Measurements from ENCODE around the gene CRIM1. TPM values are rescaled to one million over a fixed set of nuclear protein-coding genes. Genes with fewer than 3 reads are reported as not detected.

CRIM1 gene
- total and polyA plus RNA-seq, 2 of the 8 experiments (the other 6 are each of a cell fraction or from before 2014, with no cell fraction given), result 9.4 to 28.4 TPM

DNA sequence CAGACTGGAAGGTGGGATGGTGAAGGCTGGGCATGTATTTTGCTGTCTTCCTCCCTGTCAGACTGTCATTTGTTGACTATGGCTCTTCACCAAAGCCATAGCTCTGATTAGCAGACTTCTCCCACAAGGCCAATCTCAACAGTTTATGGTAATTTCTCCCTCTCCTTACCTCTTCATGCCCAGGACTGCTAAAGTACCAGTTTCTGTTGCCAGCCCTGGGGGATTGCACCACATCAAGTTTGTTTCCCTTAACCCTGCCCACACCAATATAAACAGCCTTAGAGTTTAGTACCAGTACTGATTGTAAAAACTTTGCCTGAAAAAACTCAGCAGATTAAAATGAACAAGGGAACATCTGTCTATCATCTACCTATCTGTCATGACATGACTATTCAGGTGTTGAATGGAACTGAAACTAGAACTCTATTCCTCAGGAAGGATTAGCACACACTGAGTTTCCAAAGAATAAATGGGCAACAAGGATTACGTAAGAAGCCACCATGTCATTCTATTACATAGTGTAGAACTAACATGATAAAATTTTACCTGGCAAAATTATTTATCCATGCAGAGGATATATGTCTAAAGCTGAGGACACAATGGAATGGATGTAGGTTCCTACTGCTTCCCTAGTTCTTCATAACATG lies 228.7 kb downstream of the CRIM1 start:
- Histone ChIP-seq H3K79me1 (ENCODE audit: low read depth, low read length) (no peaks in the 10 kb centered on the region; the same call in 1 of the 2 replicates), H4K91ac (replicated peaks; ENCODE audit: insufficient read length, low read length) (no peak overlapping the region), H3K56ac (replicated peaks; ENCODE audit: insufficient read length, low read depth, low read length) (no peak overlapping the region), H3K4me2 (ENCODE audit: insufficient read depth in 1 of 2, low read depth in 2 of 2, low read length in 2 of 2) (no peak overlapping the region), H3K9me3 (ENCODE audit: insufficient read depth in 2 of 2, low read depth in 1 of 2, low read length in 1 of 2) (no peaks in the 10 kb centered on the region), H4K5ac (ENCODE audit: insufficient read length, low read depth, low read length) (no peak overlapping the region), H3K27me3 (replicated peaks in 1 of 4; ENCODE audit: control insufficient read depth in 3 of 4, extremely low read depth in 1 of 4, insufficient read depth in 3 of 4, low read length in 3 of 4) (no peaks in the 10 kb centered on the region), H3K4me3 (ENCODE audit: extremely low read depth in 1 of 4, insufficient read depth in 2 of 4, low read depth in 3 of 4, low read length in 4 of 4) (no peak overlapping the region), H2BK12ac (ENCODE audit: low read depth, low read length) (no peak overlapping the region), H3K23me2 (ENCODE audit: low read depth, low read length) (no peaks in the 10 kb centered on the region), H3K9ac (replicated peaks in 1 of 4; ENCODE audit: extremely low read depth in 1 of 4, low read depth in 3 of 4, low read length in 3 of 4) (no peak overlapping the region), H3K14ac (ENCODE audit: insufficient read length) (no peak overlapping the region), H3K4ac (replicated peaks; ENCODE audit: insufficient read length, low read depth, low read length) (no peak overlapping the region), H2BK120ac (replicated peaks; ENCODE audit: low read depth, low read length) (no peak overlapping the region), H4K20me1 (replicated peaks in 1 of 2; ENCODE audit: control insufficient read depth in 1 of 2, insufficient read depth in 2 of 2, low read length in 2 of 2) (peaks cover 0 to 2% of the 10 kb centered on the region in 2 experiments), H3K27ac (ENCODE audit: low read depth, low read length) (no peak overlapping the region), H3K36me3 (ENCODE audit: control insufficient read depth in 2 of 4, insufficient read depth in 4 of 4, low read length in 3 of 4) (peaks cover 0 to 14% (median 2%) of the 10 kb centered on the region in 4 experiments; a peak in 4 of 8 replicates), H2BK20ac (ENCODE audit: low read length) (no peak overlapping the region), H2BK5ac (ENCODE audit: low read depth, low read length) (no peak overlapping the region), H2AK5ac (ENCODE audit: low read depth, low read length) (no peak overlapping the region), H2AFZ (ENCODE audit: low read length) (no peak overlapping the region), H3K79me2 (ENCODE audit: control insufficient read depth in 1 of 2, insufficient read depth in 2 of 2, low read length in 2 of 2) (no peaks in the 10 kb centered on the region), H2BK15ac (ENCODE audit: low read length) (no peak overlapping the region), H4K8ac (ENCODE audit: extremely low read depth, insufficient read depth, low read length) (no peak overlapping the region), H3K4me1 (replicated peaks in 1 of 4; ENCODE audit: control insufficient read depth in 3 of 4, insufficient read depth in 4 of 4, low read length in 3 of 4) (no peaks in the 10 kb centered on the region), H3K18ac (ENCODE audit: extremely low read depth, low read length) (no peak overlapping the region), H3K23ac (ENCODE audit: insufficient read length) (no peak overlapping the region)
- CTCF ChIA-PET (ENCODE audit: partially characterized antibody), result interaction anchor here (1.4 to 1.7 kb wide), 3 partner anchors 40 to 80 kb away, joined by 3 to 4 read pairs (median 3); no protein-coding TSS in a partner anchor
- TF ChIP-seq KDM4A (IDR thresholded peaks at IDR 0.05; ENCODE audit: low read depth, low read length, severe bottlenecking) (no peak), ATF3 (IDR thresholded peaks at IDR 0.05; ENCODE audit: insufficient read depth, low read depth, low read length) (no peak), MAFK (IDR thresholded peaks at IDR 0.05; ENCODE audit: low read depth, low read length) (no peak), MAX (IDR thresholded peaks at IDR 0.05) (no peak), SAP30 (IDR thresholded peaks at IDR 0.05; ENCODE audit: insufficient read depth, insufficient replicate concordance, low read length) (no peak), KDM5A (IDR thresholded peaks at IDR 0.05; ENCODE audit: low read length) (no peak), YY1 (IDR thresholded peaks at IDR 0.05; ENCODE audit: low read depth, low read length) (no peak), JUND (IDR thresholded peaks at IDR 0.05; ENCODE audit: low read length) (no peak)
- no peak for DNase-seq (ENCODE audit: low read depth in 1 of 2, low spot score in 2 of 2)
- no peak for FAIRE-seq
- POLR2A ChIA-PET (ENCODE audit: partially characterized antibody), result interaction anchor here (1.0 kb wide), 1 partner anchor 13 kb away, joined by 3 read pairs; the partner anchor contains the start of gene FEZ2
- WGBS, 2 experiments (ENCODE audit: extremely low coverage in 1 of 2, insufficient coverage in 1 of 2, insufficient read length in 1 of 2, insufficient replicate concordance in 2 of 2, low coverage in 1 of 2, low lambda C conversion rate in 2 of 2, missing lambda C conversion rate in 1 of 2), result 93% methylated on average over 1 of the region's 1 CpG; no CpG with 5 or more reads in 1 of the 2 experiments
